IPS DF 4.7 (cell line): Measurements from ENCODE around the gene SPINT2.

Experiments used
- DNase-seq: peaks from one replicate; pipeline ENCODE4 v3.0.0-alpha.2; 2013; ENCODE audit warnings: low spot score; ENCODE audit errors: extremely low read depth

SPINT2 gene

DNA sequence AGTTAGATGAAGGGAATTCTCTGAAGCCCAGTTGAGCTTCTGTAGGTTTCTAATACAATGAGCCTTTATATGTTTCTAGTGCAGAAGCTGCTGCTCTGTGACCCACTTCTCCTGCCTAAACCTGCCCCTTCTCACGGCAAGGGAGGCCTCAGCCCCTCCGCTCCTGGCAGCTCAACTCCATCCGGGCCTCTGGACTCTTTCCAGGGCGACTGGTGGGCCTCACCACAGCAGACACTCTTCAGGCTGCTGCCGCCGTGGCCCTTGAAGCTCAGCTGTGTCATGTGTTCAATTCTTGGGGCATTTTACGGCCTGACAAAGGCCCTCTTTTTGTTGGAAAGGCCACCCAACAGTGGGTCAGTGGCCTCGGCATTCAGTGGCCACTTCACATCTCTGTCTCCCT is 29.7 kb downstream of the SPINT2 start:
- DNase-seq = no peak

- DNase-seq = no peak
Observed at GRCh38 chr19:38298821-38299680, 34.7 kb downstream of the SPINT2 start.

GRCh38 chr19:38303517-38304351 is 39.4 kb downstream of the SPINT2 start, which contains the start of gene C19orf33:
Gene C19orf33, plus strand, starts transcription at chr19:38304251. Its CDS starts 11 bp downstream, at chr19:38304262.
- no peak for DNase-seq

GRCh38 chr19:38304352-38304865 is 40.0 kb downstream of the SPINT2 start:
- no peak for DNase-seq

GRCh38 chr19:38304866-38305429 is 40.6 kb downstream of the SPINT2 start:
- no peak for DNase-seq

DNA sequence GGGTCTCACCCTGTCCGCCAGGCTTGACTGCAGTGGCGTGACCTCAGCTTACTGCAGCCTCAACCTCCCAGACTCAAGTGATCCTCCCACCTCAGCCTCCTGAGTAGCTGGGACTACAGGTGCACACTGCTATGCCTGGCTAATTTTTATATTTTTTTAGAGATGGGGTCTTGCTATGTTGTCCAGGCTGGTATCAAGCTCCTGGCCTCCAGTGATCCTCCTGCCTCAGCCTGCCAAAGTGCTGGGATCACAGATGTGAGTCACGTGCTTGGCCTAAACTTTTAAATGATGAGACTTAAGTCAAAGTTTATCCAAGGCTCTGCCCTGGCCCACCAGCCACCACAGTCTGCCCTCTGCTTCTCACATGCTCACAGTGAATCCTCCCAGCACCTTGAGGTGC is 41.9 kb downstream of the SPINT2 start:
- no peak for DNase-seq

DNA sequence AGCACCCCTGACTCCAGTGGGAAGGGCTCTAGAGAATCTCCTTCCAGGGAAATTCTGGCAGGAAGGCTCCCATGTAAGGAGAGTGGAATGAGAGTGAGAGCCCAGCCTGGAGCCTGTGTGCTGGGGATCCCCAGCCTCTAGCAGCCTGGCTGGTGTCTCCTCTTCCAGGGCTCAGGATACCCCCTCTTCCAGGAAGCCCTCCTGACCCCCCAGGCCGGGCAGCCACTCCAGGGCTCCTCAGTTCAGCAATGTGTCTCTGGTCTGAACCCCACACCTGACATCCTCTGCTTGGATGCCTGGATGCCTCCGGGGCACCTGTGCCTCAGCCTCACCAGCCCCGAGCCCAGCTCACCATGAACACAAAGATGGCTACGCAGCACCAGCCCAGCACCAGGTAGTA is 42.7 kb downstream of the SPINT2 start:
- DNase-seq = no peak

- DNase-seq = no peak
Observed at GRCh38 chr19:38307597-38307996, 43.2 kb downstream of the SPINT2 start.

GRCh38 chr19:38308006-38308766 is 43.8 kb downstream of the SPINT2 start:
- DNase-seq = no peak

DNA sequence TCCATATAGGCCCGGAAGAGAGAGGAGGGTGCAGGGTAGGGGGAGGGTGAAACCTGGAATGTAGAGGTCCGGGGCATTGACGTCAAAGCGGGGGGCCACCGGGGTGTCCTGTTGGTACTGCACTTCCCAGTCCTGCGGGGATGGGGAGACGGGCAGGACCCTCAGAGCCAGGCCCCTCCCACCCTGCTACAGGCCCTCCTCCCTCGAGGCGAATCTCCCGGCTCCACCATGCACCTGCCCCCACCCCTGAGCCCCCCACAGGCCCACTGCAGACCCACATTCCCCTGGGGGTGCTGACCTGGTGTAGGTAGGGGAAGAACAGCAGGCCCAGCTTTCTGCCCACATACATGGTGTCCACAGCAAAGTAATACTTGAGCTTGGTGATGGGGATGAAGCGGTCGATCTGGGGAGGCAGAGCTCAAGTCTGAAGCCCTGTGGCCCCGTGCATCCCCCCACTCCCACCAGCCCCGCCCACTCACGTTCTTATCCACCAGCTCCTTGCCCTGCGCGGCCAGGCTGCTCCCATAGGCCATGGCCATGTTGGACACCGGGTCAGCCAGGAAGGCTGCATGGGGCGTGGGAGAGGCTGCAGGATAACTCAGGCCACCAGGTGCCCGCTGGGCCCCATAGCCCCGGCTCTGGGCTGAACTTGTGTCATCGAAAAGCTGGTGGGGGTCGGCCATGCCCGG is 44.7 kb downstream of the SPINT2 start:
- no peak for DNase-seq

GRCh38 chr19:38309615-38310278 is 45.4 kb downstream of the SPINT2 start:
- no peak for DNase-seq

- no peak for DNase-seq
Observed at GRCh38 chr19:38310279-38310670, 45.9 kb downstream of the SPINT2 start.

DNA sequence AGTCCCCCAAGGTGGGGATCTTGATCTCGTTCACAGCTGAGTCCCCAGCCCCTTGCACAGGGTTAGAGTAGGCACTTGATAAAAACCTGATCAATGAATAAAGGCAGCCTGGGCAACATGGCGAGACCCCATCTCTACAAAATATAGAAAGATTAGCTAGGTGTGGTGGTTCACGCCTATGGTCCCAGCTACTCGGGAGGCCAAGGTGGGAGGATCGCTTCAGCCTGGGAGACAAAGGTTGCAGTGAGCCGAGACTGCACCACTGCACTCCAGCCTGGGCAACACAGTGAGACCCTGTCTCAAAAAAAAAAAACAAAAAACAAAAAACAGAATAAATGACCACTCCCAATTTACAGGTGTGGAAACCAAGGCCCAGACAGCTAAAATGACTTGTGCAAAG is 46.6 kb downstream of the SPINT2 start:
- no peak for DNase-seq

DNA sequence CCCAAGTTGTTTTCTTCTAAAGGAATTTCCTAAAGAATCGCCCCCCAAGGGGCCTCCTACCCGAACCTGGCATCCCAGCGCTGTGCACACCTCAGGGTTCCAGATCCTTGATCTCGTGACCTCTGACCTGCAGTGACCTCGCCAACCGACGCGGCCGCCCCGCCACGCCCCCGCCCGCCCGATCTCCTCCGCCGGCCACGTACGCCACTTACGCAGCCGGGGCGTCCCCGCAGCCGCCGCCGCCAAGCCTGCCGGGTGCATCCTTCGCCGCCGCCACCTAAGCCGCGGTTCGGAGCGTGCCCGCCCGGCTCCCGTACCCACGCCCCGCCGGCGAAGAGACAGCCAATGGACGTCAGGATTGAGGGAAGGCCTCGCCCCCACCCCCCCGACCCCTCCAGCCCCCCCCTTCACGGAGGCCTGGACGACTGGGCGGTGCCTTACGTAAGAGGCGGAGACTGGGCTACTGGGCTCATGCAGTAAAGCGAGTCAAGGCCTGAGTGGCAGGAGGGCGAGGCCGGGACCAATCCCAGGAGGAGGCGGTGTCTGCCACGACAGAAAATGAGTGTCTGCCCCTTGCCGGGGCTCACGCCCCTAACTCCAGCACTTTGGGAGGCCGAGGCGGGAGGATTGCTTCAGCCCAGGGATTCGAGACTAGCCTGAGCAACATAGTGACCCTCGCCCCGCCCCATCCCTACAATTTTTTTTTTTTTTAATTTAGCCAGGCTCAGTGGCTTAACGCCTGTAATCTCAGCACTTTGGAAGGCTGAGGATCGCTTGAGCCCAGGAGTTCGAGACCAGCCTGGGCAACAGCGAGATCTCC is 51.5 kb downstream of the SPINT2 start, which contains the start of gene YIF1B:
YIF1B (minus strand) TSS at position 291 of the 820 bp plus-strand sequence; CDS start at position 261, 30 bp downstream.
- no peak for DNase-seq

- DNase-seq = no peak
Observed at GRCh38 chr19:38316477-38317067, 52.2 kb downstream of the SPINT2 start.

GRCh38 chr19:38317104-38317612 is 52.8 kb downstream of the SPINT2 start:
- no peak for DNase-seq

- no peak for DNase-seq
Observed at GRCh38 chr19:38318660-38319059, 54.3 kb downstream of the SPINT2 start.
